ENCODE measurements around the gene HOXC9. TPM values are rescaled to one million over a fixed set of nuclear protein-coding genes. Genes with fewer than 3 reads are reported as not detected.

Gene HOXC9
- total and polyA plus RNA-seq, 9 of the 15 experiments (the other 6 are each of a cell fraction or from before 2014, with no cell fraction given) = 1.1 to 10.5 (median 9.3) TPM

- TF ChIP-seq E2F8 (IDR thresholded peaks at IDR 0.05; ENCODE audit: low read depth, partially characterized antibody) = no peak
Measured at GRCh38 chr12:53976172-53976822, 23.7 kb upstream of the HOXC9 start (continued).

GRCh38 chr12:53976823-53977595 is 23.0 kb upstream of the HOXC9 start:
- Histone ChIP-seq H3K27me3 (ENCODE audit: control insufficient read depth in 2 of 2, insufficient read depth in 2 of 2, low read length in 2 of 2) (peaks cover 45 to 55% of the 10 kb centered on the region in 2 experiments), H3K79me2 (ENCODE audit: control insufficient read depth, insufficient read depth, low read length) (no peaks in the 10 kb centered on the region), H3K36me3 (ENCODE audit: control insufficient read depth, insufficient read depth, low read length) (no peaks in the 10 kb centered on the region), H3K4me3 (no peak overlapping the region), H3K27ac (ENCODE audit: extremely low read depth, low read depth, low read length) (no peak overlapping the region), H4K20me1 (replicated peaks; ENCODE audit: control insufficient read depth, insufficient read depth, low read length) (peaks cover 5% of the 10 kb centered on the region; the same call in 1 of the 2 replicates), H3K9me3 (replicated peaks; ENCODE audit: control insufficient read depth, insufficient read depth, low read depth, low read length) (no peaks in the 10 kb centered on the region), H3K4me1 (replicated peaks in 1 of 2; ENCODE audit: control insufficient read depth in 2 of 2, insufficient read depth in 2 of 2, low read length in 2 of 2) (peaks cover 2 to 27% of the 10 kb centered on the region in 2 experiments; a peak in 2 of 5 replicates), H3K9ac (ENCODE audit: insufficient read depth in 1 of 2, low read depth in 2 of 2, low read length in 2 of 2) (no peak overlapping the region), H3K9me1 (ENCODE audit: control insufficient read depth, insufficient read depth, low read length) (no peaks in the 10 kb centered on the region), H3K4me2 (ENCODE audit: insufficient read depth, low read length) (no peak overlapping the region), H2AFZ (ENCODE audit: low read depth, low read length) (no peak overlapping the region)
- ChIA-PET CTCF (ENCODE audit: low intra/inter-chr PET ratio) (no interaction called here), POLR2A (interaction anchor here (1.0 to 1.9 kb wide), 4 partner anchors 11 to 249 kb away, joined by 3 to 11 read pairs (median 4); partner anchors contain the start of gene HOXC9)
- TF ChIP-seq CEBPB (tag; IDR thresholded peaks at IDR 0.05) (no peak), CBX2 (IDR thresholded peaks at IDR 0.05; ENCODE audit: insufficient read depth, low read length, poor library complexity, severe bottlenecking) (peak; percentile 82), BRF1 (IDR thresholded peaks at IDR 0.05; ENCODE audit: borderline replicate concordance, extremely low read depth, insufficient read length) (no peak), ZBTB8A (IDR thresholded peaks at IDR 0.05; ENCODE audit: partially characterized antibody) (no peak), MLX (CRISPR knock-in tag; conservative IDR thresholded peaks at IDR 0.05) (no peak)
- intact Hi-C loops (cut with micrococcal nuclease) = no loop called here
- FAIRE-seq = no peak
- DNase-seq (ENCODE audit: extremely low read depth in 1 of 4, low spot score in 3 of 4) = no peak
- BruUV-seq (replicated peaks) = no TSS peak
- 5% methylated on average over 9 of the region's 9 CpGs for WGBS (ENCODE audit: insufficient coverage, low coverage, missing lambda C conversion rate)
- no peak for ATAC-seq
- in situ Hi-C loops (cut with MboI) = no loop called here
